Stimulated activated CD4-positive, alpha-beta T cell treated with anti-CD3 and anti-CD28 coated beads, TNF-alpha, amount 100 ng/mL, for 1 hour (primary cell): ENCODE data around the gene TMED7.

Source experiments
- DNase-seq, 3 donors: peaks; one replicate each; pipeline ENCODE4 v3.0.0-alpha.2; 2020; ENCODE audit warnings: low read depth in 3 of 3, low spot score in 1 of 3

TMED7 gene

GRCh38 chr5:115629903-115630302 is 4.1 kb upstream of the TMED7 start:
- no peak for DNase-seq

- DNase-seq: no peak
Observed at GRCh38 chr5:115627295-115627865, 1.5 kb upstream of the TMED7 start.

- DNase-seq: no peak
Observed at GRCh38 chr5:115626445-115626823, 598 bp upstream of the TMED7 start.

- DNase-seq: no peak
Observed at GRCh38 chr5:115624994-115625393, 842 bp downstream of the TMED7 start.

DNA sequence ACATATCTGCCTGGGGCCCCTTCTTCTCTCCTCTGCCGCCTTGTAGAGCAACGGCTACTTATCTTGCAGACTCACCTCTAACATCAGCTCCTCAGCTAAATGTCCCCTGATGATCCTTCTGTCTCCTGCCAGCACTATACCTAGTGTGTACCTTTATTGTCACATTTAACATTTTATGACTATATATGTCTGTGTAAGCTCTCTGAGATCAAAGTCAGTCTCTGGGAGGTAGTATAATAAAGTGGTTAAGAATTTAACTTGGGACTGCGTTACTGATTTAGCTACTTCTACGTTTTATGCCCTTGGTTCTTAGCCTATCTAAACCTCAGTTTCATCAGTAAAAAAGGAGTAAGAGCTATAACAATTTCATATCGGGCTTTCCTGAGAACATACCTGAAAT is 2.2 kb downstream of the TMED7 start:
- no peak for DNase-seq

DNA sequence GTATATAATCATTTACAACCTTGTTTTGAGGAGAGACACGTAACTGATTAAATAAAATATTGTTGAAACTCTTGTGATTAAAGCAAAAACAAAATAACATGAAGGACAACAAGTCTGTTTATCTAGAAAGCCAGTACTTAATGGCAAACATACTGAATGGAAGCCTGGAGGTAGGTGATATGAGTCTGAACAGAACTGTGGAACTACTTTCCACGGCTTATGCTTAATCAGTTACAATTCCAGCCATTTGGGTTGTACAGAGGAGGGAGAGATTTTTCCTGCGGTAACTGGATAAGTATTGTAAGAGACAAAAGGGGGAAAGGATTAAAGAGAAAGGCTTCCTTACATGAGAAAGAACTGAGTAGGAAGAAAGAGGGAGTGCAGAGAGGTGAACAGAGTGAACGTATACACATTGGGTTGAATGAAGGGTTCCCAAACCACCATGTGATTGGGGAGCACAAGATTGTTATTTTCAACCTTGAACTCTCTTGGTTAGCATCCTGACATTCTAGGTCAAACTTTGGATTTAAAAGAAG is 4.4 kb downstream of the TMED7 start:
- DNase-seq: no peak

DNA sequence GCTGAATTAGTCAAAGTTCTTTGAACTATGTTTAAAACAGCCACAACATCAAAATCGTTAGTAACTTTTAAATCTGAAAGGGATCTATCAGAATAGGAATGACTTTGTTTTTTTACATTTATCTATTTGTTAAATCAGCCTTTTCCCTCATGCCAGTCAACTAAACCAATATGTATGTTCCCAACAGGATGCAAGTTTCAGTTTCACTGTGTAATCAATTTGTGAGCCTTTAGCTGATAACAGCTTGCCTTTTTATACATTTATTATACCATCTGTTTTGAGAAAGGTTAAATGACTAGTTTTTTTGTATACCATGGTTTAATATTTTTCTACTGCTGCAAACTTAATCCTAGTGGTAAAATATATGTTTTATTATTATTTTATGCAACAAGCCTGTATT is 8.9 kb downstream of the TMED7 start:
- DNase-seq: no peak

DNA sequence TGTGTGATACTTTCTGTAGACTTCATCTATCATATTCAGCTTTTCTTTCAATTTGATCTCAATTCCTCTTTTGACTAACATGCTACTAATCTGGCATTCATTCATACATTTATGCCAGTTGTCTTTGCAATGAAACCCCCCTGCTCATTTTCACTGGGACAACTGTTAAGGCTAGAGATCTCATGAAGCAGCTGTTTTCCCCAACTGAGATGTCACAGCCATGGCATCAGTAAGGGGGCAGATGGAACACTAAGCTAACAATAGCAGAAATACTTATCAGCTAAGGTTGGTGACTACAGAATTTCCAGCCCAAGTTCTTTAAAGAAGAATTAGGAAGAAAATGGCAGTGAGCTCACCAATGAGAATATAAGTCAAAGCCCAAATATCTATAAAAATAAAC is 9.4 kb downstream of the TMED7 start:
- DNase-seq: no peak

DNA sequence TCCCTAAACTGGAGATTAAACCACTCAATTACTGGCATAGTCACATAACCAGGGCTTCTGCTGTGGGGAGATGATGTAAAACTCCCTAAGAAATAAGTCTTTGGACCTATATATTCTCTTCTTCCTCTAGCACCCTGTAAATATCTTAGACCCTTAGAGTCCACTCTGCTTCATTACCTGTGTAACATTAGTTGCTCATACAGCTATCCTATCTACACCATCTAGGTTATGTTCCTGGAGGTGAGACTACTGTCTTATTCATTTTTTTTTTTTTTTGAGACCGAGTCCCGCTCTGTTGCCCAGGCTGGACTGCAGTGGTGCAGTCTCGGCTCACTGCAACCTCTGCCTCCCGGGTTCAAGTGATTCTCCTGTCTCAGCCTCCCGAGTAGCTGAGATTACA is 14.0 kb downstream of the TMED7 start:
- no peak for DNase-seq

DNA sequence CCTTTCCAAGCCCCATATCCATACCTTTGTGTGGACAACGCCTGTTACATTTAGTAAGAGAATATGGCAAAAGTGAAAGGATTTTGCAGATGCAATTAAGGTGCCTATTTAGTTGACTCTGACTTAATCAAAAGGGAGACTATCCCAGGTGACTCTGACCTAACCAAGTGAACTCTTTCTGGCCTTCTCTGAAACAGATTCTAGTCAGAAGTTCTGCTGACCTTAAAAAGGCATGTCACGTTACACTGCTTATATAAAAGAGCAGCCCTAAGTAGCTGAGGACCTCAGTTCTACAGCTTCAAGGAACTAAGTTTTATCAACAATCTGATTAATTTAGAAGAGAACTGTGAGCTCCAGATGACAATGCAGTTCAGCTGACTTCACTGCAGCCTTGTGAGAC is 17.9 kb downstream of the TMED7 start:
- DNase-seq: no peak

GRCh38 chr5:115605436-115605835 is 20.4 kb downstream of the TMED7 start:
- DNase-seq: no peak

GRCh38 chr5:115602591-115603125 is 23.2 kb downstream of the TMED7 start:
- DNase-seq: no peak

DNA sequence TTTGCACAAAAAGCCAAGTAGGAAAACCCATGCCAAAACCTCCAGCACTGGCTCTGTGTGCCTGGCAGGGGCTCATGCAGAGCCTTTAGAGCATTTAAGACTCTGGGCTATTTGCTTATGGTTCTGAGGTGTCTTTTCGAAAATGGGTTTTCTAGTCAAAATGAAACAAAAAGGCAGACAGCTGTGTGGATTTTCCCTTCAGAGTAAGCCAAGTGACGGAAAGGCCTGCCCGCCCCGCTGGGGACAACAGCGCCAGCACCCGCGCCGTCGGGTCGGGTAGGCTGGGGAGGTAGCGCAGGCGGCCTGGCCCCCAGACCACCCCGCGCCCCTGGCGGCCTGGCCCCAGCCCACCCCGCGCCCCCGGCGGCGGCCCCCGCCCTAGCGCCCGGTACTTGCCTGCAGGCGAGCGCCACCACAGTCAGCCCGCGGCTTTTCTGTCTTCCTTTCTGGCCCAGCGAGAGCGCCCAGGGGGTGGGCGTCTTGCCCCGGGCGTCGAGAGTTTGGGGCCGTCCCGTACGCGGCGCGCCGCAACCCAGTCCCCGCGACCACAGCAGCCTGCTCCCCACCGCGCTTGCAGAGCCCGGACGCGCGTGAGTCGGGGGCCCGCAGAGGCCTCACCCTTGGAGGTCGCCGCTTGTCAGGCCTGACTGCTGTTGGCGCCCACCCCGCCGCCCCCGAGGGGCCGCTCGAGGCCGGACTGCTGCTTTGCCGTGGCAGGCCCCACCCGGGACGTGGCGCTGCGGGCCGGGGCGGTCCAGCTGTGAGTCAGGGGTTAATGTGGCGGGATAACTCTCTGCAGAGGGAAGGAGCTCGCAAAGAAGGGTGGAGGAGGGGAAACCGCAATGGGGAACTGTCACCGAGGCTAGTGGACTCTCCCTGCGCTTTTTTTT is 23.9 kb downstream of the TMED7 start, which contains the start of gene TICAM2:
Gene TICAM2, minus strand, starts transcription at position 779 of the 890 bp plus-strand sequence. CDS start 21,223 bp downstream, outside the sequence.
- peak in 2 of 3 donors; percentile 3 to 46 for DNase-seq

GRCh38 chr5:115600766-115601165 is 25.1 kb downstream of the TMED7 start:
- DNase-seq: no peak

DNA sequence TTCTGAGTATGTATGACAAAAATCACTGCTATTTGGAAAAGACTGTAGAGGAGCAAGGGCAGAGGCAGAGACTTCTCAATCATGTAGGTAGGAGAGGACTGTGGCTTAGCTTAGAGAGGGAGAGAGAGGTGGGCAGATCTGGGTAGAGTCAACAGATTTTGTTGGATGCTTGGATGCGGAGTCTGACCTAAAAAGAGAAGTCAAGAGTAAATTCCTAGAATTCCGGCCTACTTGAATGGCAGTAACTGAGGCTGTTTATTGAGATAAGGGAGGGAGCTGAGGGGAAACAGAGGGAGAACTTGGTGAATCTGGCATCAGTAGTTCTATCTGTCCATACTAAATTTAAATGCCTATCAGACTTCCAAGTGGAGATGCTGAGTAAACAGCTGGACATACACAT is 25.9 kb downstream of the TMED7 start:
- DNase-seq: no peak

DNA sequence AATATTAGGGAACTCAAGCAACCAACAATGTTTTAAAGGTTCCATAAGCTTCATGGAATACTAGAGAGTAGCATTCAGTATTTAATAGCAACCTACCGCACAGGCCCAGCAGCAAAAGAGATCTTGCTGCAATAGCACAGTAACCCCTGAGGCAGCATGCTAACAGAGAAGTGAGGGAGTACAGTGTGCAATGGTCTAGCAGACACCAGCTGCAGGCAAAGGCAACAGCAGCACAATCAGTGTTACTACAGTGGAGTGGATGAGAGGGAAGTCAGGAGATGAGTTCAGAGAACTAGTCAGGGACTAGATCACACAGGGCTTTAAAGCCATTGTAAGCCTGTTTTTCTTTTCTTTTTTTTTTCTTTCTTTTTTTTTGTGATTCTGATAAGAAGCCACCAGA is 26.3 kb downstream of the TMED7 start:
- no peak for DNase-seq

- DNase-seq: no peak
Observed at GRCh38 chr5:115594128-115595047, 31.4 kb downstream of the TMED7 start.

DNA sequence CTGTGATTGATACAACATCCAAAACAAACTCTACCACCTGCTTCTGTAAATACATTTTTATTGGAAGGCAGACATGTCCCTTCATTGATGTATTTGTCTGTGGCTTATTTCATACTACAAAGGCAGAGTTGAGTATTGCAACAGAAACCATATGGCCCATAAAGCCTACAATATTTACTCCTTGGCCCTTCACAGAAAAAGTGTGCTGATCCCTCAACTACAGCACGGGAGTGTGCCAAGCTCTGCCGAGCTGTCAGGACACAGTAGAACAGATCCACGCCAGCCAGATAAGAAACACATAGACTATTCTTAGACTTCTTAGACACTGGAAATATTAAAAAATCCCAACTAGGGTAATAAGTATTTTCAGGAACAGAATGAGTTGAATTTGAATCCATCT is 36.8 kb downstream of the TMED7 start:
- no peak for DNase-seq

GRCh38 chr5:115588640-115589039 is 37.2 kb downstream of the TMED7 start:
- DNase-seq: no peak

DNA sequence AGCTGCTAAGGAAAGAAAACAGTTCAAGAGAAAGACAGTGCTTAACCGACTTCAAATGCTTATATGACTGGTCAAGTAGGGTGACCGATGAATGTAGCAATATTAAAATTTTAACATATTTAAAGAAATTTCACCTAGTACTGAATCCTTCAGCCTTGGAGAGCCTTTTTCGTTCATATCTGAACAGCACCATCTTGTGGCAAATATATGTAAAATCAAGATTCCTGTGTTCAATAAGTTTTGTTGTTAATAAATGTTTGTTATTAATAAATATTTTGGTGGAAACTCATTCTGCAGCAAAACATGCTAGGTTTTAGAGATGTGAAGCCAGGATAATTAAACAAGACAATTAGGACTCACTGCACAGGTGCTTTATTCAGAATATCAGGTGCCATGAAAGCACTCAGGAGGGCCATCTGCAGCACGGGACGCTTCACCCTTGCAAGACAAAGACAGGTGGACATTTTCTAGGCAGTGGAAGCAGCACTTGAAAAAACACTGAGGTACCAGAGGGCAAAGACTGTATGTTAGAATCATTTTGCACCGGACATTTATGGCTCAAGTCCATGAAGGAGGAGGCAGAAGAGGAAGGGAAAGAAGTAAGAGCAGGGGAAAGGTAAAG is 39.2 kb downstream of the TMED7 start:
- DNase-seq: no peak

GRCh38 chr5:115585265-115585664 is 40.6 kb downstream of the TMED7 start:
- DNase-seq: no peak
